Measurements from ENCODE around the gene ATP8B4. TPM values are rescaled to one million over a fixed set of nuclear protein-coding genes. Genes with fewer than 3 reads are reported as not detected.
A peak's percentile ranks its signal among the peaks of the same experiment; 100 is the strongest.

ATP8B4 gene
- total and polyA plus RNA-seq, 2 of the 8 experiments (the other 6 are each of a cell fraction or from before 2014, with no cell fraction given), result 0.17 to 0.24 TPM

DNA sequence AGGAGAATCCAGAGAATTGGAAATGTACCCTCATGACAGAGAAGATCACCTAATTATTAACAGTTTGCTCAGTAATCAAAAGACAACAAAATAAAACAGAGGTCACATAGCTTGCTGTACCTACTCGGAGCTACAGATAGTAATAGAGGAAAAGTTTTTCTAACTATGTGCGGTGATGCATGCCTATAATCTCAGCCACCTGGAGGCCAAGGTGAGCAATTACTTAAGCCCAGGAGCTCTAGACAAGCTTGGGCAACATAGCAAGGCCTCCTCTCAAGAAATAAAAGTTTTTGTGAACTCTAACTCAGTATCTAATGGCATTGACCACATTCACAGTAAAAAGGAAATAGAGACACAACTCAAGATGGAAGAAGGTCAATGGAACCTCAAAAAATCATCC is 243.6 kb downstream of the ATP8B4 start (continued):
- TF ChIP-seq, protein P1, sequence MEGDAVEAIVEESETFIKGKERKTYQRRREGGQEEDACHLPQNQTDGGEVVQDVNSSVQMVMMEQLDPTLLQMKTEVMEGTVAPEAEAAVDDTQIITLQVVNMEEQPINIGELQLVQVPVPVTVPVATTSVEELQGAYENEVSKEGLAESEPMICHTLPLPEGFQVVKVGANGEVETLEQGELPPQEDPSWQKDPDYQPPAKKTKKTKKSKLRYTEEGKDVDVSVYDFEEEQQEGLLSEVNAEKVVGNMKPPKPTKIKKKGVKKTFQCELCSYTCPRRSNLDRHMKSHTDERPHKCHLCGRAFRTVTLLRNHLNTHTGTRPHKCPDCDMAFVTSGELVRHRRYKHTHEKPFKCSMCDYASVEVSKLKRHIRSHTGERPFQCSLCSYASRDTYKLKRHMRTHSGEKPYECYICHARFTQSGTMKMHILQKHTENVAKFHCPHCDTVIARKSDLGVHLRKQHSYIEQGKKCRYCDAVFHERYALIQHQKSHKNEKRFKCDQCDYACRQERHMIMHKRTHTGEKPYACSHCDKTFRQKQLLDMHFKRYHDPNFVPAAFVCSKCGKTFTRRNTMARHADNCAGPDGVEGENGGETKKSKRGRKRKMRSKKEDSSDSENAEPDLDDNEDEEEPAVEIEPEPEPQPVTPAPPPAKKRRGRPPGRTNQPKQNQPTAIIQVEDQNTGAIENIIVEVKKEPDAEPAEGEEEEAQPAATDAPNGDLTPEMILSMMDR (IDR thresholded peaks at IDR 0.05; ENCODE audit: control extremely low read depth in 1 of 3, insufficient read depth in 1 of 3, low read depth in 1 of 3, low read length in 3 of 3), result peak in 2 of 3 experiments; percentile 27 to 43; a peak in 2 of 4 replicates
- no peak for TF ChIP-seq TAF1 (IDR thresholded peaks at IDR 0.05; ENCODE audit: low read depth, low read length)
